GM19324 (cell line): Measurements from ENCODE around the gene SLC16A10.

Experiments used
- ATAC-seq: cut with Tn5 transposase; IDR thresholded peaks from one replicate; pipeline ENCODE4 v1.9.1; 2021; ENCODE audit warnings: mild to moderate bottlenecking, moderate library complexity; ENCODE audit not compliant: unreplicated experiment, low FRiP score

The SLC16A10 gene

GRCh38 chr6:111278731-111279130 lies 191.4 kb downstream of the SLC16A10 start:
- no peak for ATAC-seq

GRCh38 chr6:111280445-111280955 lies 193.2 kb downstream of the SLC16A10 start:
- ATAC-seq: no peak
